K562 (cell line): Measurements from ENCODE around the gene HYI. TPM values are rescaled to one million over a fixed set of nuclear protein-coding genes. Genes with fewer than 3 reads are reported as not detected.

Experiments used
- ATAC-seq: fragments of 200-7000 bp; cut with Tn5 transposase; 3 replicates; pipeline ENCODE4 v1.9.1; 2020; ENCODE audit warnings: moderate library complexity
- BruUV-seq: library from RNA; stranded (reverse); fragments of 400-500 nt; replicated peaks from 2 replicates; lab custom pipeline; 2021; lab: Mats Ljungman, UMichigan
- CTCF ChIA-PET: fragments of 300-600 bp; formaldehyde crosslinking; extraction: SDS; loops from one replicate; lab custom pipeline; 2021; ENCODE audit warnings: low intra/inter-chr PET ratio; lab: Yijun Ruan, JAX
- POLR2A ChIA-PET: fragments of 300-600, 350-650 bp; sonication (Branson Sonifier 250); formaldehyde crosslinking; extraction: SDS; loops from one replicate; lab custom pipeline; 2021; ENCODE audit warnings: antibody characterized with exemption, inconsistent platforms; lab: Yijun Ruan, JAX
- DNase-seq, 4 experiments: peaks; one replicate each; pipeline versions ENCODE4 v3.0.0 to v3.0.0-alpha.2; 2011 to 2018; ENCODE audit warnings: low spot score in 3 of 4, mixed read lengths in 3 of 4; ENCODE audit errors: extremely low read depth in 1 of 4
- FAIRE-seq: peaks from 2 replicates; lab custom pipeline; 2011; peaks lifted over from hg19 to GRCh38; lab: Jason Lieb, UNC
- H2AFZ ChIP-seq: 2 replicates; pipeline ENCODE4 v1.6.0; 2011; ENCODE audit warnings: low read depth, low read length, control low read depth, inconsistent platforms
- H3K27ac ChIP-seq: fragments of 200-600 bp; 3 replicates; pipeline ENCODE4 v1.8.0; 2011; ENCODE audit warnings: low read depth, mild to moderate bottlenecking, control low read depth, inconsistent platforms, low read length, moderate library complexity, mixed read lengths; ENCODE audit errors: extremely low read depth
- H3K27me3 ChIP-seq, 2 experiments: fragments of 300-600 bp in 1 of 2; 2 replicates in 1 of 2; 3 replicates in 1 of 2; pipeline versions ENCODE4 v1.6.0 to v1.8.0; 2011; ENCODE audit warnings: inconsistent platforms in 2 of 2, low read length in 2 of 2, mild to moderate bottlenecking in 1 of 2, mixed read lengths in 1 of 2, moderate library complexity in 1 of 2; ENCODE audit not compliant: control insufficient read depth in 2 of 2, insufficient read depth in 2 of 2
- H3K36me3 ChIP-seq: fragments of 300-600 bp; 3 replicates; pipeline ENCODE4 v1.8.0; 2011; ENCODE audit warnings: mild to moderate bottlenecking, low read length, inconsistent platforms; ENCODE audit not compliant: control insufficient read depth, insufficient read depth
- H3K4me1 ChIP-seq, 2 experiments: fragments of 200-600 bp in 1 of 2; replicated peaks in 1 of 2; 2 replicates in 1 of 2; 3 replicates in 1 of 2; pipeline versions ENCODE4 v1.5.1 to v1.8.0; 2011; ENCODE audit warnings: inconsistent platforms in 2 of 2, low read length in 2 of 2, mild to moderate bottlenecking in 1 of 2, mixed read lengths in 1 of 2, moderate library complexity in 1 of 2; ENCODE audit not compliant: control insufficient read depth in 2 of 2, insufficient read depth in 2 of 2
- H3K4me2 ChIP-seq: 2 replicates; pipeline ENCODE4 v1.6.1; 2011; ENCODE audit warnings: low read length, control low read depth, inconsistent platforms, mixed read lengths; ENCODE audit not compliant: insufficient read depth
- H3K4me3 ChIP-seq: fragments of 200-600 bp; sonication (generic), shearing (Covaris generic); 2 replicates; pipeline ENCODE4 v1.5.1; 2016; ENCODE audit warnings: control low read depth, inconsistent platforms
- H3K79me2 ChIP-seq: fragments of 200-600 bp; 3 replicates; pipeline ENCODE4 v1.8.0; 2011; ENCODE audit warnings: low read length, inconsistent platforms; ENCODE audit not compliant: control insufficient read depth, insufficient read depth
- H3K9ac ChIP-seq, 2 experiments: 2 replicates each; pipeline versions ENCODE4 v1.6.0 to v1.6.1; 2011; ENCODE audit warnings: low read depth in 2 of 2, low read length in 2 of 2, control low read depth in 1 of 2, inconsistent platforms in 1 of 2, mild to moderate bottlenecking in 1 of 2, mixed read lengths in 1 of 2; ENCODE audit not compliant: insufficient read depth in 1 of 2
- H3K9me1 ChIP-seq: one replicate; pipeline ENCODE4 v1.6.0; 2011; ENCODE audit warnings: inconsistent platforms, mild to moderate bottlenecking, low read length, moderate library complexity; ENCODE audit not compliant: control insufficient read depth, insufficient read depth
- H3K9me3 ChIP-seq: replicated peaks from 2 replicates; pipeline ENCODE4 v1.5.1; 2011; ENCODE audit warnings: low read depth, low read length, inconsistent platforms; ENCODE audit not compliant: control insufficient read depth, insufficient read depth
- H4K20me1 ChIP-seq: replicated peaks from 2 replicates; pipeline ENCODE4 v1.6.1; 2011; ENCODE audit warnings: low read length, inconsistent platforms, mixed read lengths; ENCODE audit not compliant: control insufficient read depth, insufficient read depth
- ARID4B ChIP-seq: sonication (generic); formaldehyde crosslinking; IDR thresholded peaks from 2 replicates; pipeline ENCODE4 v1.8.0; 2022; ENCODE audit warnings: mild to moderate bottlenecking, missing genetic modification reagents
- TAF7 ChIP-seq: fragments of 450-650 bp; IDR thresholded peaks from 2 replicates; pipeline ENCODE4 v1.6.1; 2016; ENCODE audit warnings: missing genetic modification characterization, missing compliant biosample characterization
- WGBS: fragments of 100-300 bp; shearing (Covaris generic); methylation state at CpG from one replicate; pipeline ENCODE4 v1.1.6; 2016; ENCODE audit warnings: low coverage, mixed read lengths; ENCODE audit not compliant: insufficient coverage; ENCODE audit errors: missing lambda C conversion rate; 5-methylcytosine and 5-hydroxymethylcytosine counted together
- in situ Hi-C: fragments of 300-500 bp; cut with MboI; formaldehyde crosslinking; loops from 4 replicates; pipeline ENCODE4 v1.15.0; 2018; ENCODE audit warnings: inconsistent platforms, mixed read lengths
- intact Hi-C: fragments of 100-400 bp; cut with micrococcal nuclease; formaldehyde crosslinking; loops from 2 replicates; pipeline ENCODE4 v1.14.2; 2022
- polyA plus RNA-seq, 8 experiments: library from polyadenylated mRNA; depleted of rRNA in 4 of 8; stranded (reverse) in 5 of 8; unstranded in 3 of 8; fragments of >200 nt; fragmentation: Nextera tagmentation in 2 of 8; fragmentation: Illumina TruSeq in 1 of 8; extraction: Ambion mirVana in 2 of 8; extraction: Trizol in 1 of 8; gene quantifications; 2 replicates each; pipeline versions ENCODE4 v1.2.1 to v1.2.3, GENCODE V29; 2011 to 2014; ENCODE audit warnings: inconsistent platforms in 1 of 8, missing spikeins in 1 of 8
- total RNA-seq, 7 experiments: library from RNA; depleted of rRNA in 6 of 7; stranded (reverse); fragments of >200 nt in 6 of 7; fragmentation: Illumina TruSeq in 2 of 7; extraction: Trizol in 2 of 7; gene quantifications; 2 replicates each; pipeline versions ENCODE4 v1.2.1 to v1.2.3, GENCODE V29; 2011 to 2021; ENCODE audit warnings: low replicate concordance in 1 of 7

Gene HYI
- total and polyA plus RNA-seq, 9 of the 15 experiments (the other 6 are each of a cell fraction or from before 2014, with no cell fraction given): 0.04 to 4.1 (median 1.4) TPM; not detected in 1

- H4K20me1 ChIP-seq: no peaks in the 10 kb centered on the region; the same call in 1 of the 2 replicates
- ChIA-PET POLR2A (interaction anchor here (0.6 to 1.3 kb wide), 9 partner anchors 8 to 530 kb away, joined by 3 to 6 read pairs (median 3); no protein-coding TSS in a partner anchor), CTCF (no interaction called here)
- peaks cover 4% of the 10 kb centered on the region for H3K9me1 ChIP-seq
- intact Hi-C loops (no loop called here), in situ Hi-C loops (no loop called here)
- ATAC-seq: no peak
- no peak for TF ChIP-seq TAF7 (tag)
- TF ChIP-seq ARID4B (CRISPR knock-in tag): 0 out of 2 replicates have a peak, but pooled peaks have one; percentile 20
- 0 out of 4 replicates have a peak overlapping the region, but pooled peaks of 1 of the 2 experiments have one; percentile 21 for H3K9ac ChIP-seq
- no peak overlapping the region for H3K27ac ChIP-seq
- no peaks in the 10 kb centered on the region for H3K27me3 ChIP-seq
- no peak for FAIRE-seq
- H3K9me3 ChIP-seq: no peaks in the 10 kb centered on the region
- no TSS peak for BruUV-seq
- 82% methylated on average over 15 of the region's 15 CpGs for WGBS
- DNase-seq: no peak
- H3K79me2 ChIP-seq: no peaks in the 10 kb centered on the region
- no peak overlapping the region for H2AFZ ChIP-seq
- peaks cover 8% of the 10 kb centered on the region in 2 experiments; a peak in 3 of 5 replicates for H3K4me1 ChIP-seq
- H3K36me3 ChIP-seq: peaks cover 32% of the 10 kb centered on the region; the same call in 2 of the 3 replicates
- H3K4me2 ChIP-seq: no peak overlapping the region
- no peak overlapping the region for H3K4me3 ChIP-seq
Observed at GRCh38 chr1:43441166-43441893, 12.4 kb downstream of the HYI start.
